Activated CD8-positive, alpha-beta memory T cell treated with anti-CD3 and anti-CD28 coated beads for 4 hours (primary cell): Measurements from ENCODE around the gene SSC4D.

Experiments used
- DNase-seq, 2 donors: peaks; one replicate each; pipeline ENCODE4 v3.0.0-alpha.2; 2020; ENCODE audit warnings: low read depth in 2 of 2

Gene SSC4D

GRCh38 chr7:76354516-76354915 lies 55.0 kb downstream of the SSC4D start:
- no peak for DNase-seq

GRCh38 chr7:76353744-76354143 lies 55.8 kb downstream of the SSC4D start:
- no peak for DNase-seq

DNA sequence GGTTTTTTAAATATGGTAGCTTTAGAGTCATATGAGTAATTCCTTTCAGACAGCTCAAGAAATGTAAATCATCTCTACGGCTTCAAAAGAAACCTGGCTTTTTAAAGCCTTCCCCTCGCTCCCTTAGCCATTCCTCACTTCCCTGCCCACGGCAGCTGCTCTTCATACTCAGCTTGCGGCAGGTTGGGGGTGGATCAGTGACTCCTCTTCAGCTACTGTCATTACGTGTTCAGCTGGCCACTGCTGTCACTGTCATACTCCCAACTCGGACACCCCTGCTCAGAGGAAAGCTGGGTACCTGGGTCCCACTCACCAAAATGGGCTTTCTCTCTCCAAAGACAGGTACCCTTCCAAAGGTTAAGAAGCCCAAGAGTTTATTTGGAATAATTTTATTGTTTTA lies 57.3 kb downstream of the SSC4D start:
- no peak for DNase-seq

- DNase-seq: no peak
Observed at GRCh38 chr7:76351372-76351771, 58.1 kb downstream of the SSC4D start.

GRCh38 chr7:76349313-76349885 lies 60.1 kb downstream of the SSC4D start:
- DNase-seq: no peak

GRCh38 chr7:76347710-76348109 lies 61.8 kb downstream of the SSC4D start:
- DNase-seq: no peak

DNA sequence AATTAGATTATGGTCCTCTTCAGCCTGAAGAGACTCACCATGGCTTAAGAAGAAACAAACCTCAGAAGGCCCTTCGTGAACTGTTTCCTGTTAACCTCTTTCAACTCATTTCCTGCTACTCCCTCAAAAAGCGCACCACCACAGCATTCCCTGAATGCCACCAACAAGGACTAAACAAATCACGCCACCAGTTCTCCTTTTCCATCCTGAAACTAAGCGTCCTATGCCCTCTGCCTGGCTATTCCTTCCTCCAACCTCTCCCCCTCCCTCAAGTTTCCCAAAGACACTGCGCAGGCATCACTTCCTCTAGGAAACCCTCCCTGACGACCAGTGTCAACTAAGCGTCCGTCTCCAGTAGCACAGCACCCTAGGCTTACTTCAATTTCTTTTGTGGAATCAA lies 62.7 kb downstream of the SSC4D start:
- DNase-seq: no peak

DNA sequence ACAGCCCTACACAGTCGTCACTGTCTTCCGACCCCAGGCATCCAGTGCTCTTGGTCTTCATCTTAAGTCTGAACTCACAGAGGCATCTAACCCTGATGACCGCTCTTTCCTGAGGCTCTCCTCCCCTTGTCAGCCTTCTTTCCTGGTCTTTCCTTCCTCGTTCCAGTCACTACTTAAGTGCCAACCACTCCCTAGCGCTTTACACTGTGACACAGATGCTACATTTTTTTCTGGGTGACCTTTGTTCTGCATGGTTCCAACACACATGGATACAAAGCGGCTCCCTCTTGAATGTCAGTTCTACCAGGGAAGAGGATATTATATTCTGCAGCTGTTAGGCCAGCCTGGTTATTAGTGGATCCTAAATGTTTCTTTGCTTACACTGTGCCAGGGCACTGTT lies 63.4 kb downstream of the SSC4D start:
- no peak for DNase-seq

DNA sequence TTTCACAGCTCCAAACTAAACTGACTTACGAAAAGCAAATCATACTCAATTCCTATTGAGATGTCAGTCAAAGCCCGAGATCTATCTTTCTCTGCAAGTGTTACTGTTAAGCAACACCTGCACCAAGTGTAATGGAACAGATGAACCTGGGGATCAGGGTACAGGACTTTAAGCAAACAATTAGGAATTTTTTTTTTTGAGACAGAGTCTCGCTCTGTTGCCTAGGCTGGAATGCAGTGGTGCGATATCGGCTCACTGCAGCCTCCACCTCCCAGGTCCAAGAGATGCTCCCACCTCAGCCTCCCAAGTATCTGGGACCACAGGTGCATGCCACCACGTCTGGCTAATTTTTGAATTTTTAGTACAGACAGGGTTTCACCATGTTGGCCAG lies 65.6 kb downstream of the SSC4D start:
- DNase-seq: no peak

GRCh38 chr7:76343294-76343930 lies 66.1 kb downstream of the SSC4D start:
- DNase-seq: no peak

DNA sequence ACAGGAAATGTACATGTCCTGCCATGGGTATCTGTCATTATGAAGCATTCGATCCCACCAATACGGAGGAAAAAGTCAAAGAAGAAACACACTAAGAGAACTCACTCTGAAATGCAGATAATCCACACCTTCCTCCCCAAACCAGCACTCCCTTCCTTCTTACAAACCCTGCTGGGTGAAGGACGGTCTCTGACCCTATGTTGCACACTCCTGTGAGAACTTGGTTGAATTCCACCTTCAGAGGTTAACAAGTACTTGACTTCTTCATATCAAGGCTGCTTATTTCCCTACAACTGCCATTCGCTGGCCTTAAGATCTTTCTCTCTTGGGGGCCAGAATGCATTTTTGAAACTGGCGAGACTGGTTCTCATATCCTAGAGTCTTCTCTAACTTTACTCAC lies 67.3 kb downstream of the SSC4D start:
- DNase-seq: no peak

DNA sequence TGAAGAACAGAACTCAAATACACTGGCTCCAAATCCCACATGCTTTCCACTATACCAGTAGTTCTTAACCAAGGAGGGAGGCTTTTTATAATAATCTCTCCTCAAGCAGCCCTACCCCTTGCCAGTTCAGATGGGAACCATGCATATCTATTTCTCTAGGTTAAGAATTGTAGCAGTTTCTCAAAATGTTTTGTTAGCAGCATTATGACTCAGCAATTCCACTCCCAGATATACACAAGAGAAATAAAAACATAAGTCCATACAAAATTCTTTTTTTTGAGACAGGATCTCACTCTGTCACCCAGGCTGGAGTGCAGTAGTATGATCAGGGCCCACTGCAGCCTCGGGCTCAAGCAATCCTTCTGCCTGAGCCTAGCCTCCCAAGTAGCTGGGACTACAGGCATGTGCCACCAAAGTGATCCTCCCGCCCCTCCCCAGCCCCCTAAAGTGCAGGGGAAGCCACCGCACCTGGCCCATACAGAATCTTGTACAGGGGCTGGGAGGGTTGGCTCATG lies 68.8 kb downstream of the SSC4D start:
- no peak for DNase-seq
